ENCODE measurements around the gene IKZF2.

The IKZF2 gene

GRCh38 chr2:213002383-213002782 lies 149.0 kb downstream of the IKZF2 start:
- no peak for DNase-seq (ENCODE audit: low read depth, low spot score)

GRCh38 chr2:213001297-213001910 lies 150.0 kb downstream of the IKZF2 start:
- no peak for DNase-seq (ENCODE audit: low read depth, low spot score)

- no peak for DNase-seq (ENCODE audit: low read depth, low spot score)
Observed at GRCh38 chr2:212998626-212999359, 152.6 kb downstream of the IKZF2 start.

GRCh38 chr2:212997526-212998020 lies 153.8 kb downstream of the IKZF2 start:
- DNase-seq (ENCODE audit: low read depth, low spot score), result no peak

DNA sequence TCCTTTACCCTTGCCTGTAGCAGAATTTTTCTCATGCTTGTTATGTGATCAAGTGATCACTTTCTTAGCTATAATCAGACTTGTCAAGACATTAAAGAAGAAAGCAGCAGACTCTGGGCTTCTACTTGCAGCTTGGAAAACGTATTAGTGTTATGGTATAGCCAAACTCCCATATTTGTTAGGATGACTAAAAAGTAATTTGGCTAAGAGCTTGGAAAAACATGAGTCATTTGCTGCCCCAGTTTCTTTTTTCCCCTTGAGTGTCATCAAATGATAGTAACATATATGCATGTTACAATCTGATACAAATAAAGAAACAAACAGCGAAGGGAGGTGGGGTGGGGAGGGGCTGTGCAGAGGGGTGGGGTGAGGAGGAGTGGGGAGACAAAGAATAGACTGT lies 155.5 kb downstream of the IKZF2 start:
- DNase-seq (ENCODE audit: low read depth, low spot score), result no peak

- no peak for DNase-seq (ENCODE audit: low read depth, low spot score)
Observed at GRCh38 chr2:212994976-212995375, 156.4 kb downstream of the IKZF2 start.

DNA sequence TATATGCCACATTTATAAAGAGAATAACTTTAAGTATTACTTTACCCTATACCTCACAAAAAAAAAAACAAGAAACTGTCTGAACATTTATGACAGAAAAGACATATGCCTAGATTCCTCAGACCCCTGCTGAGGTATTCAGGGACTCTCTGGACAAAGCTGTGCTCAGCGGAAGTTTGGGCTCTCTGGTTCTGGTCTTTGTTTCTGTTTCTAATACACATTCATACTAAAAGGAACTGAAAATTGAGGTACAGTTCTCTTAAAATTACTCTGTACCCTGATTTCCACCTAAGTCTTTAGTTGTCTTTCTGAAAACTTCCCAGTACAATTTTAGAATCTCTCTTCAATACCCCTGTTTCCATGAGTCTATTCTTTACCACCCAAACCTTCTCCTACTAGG lies 160.3 kb downstream of the IKZF2 start:
- DNase-seq (ENCODE audit: low read depth, low spot score), result no peak

DNA sequence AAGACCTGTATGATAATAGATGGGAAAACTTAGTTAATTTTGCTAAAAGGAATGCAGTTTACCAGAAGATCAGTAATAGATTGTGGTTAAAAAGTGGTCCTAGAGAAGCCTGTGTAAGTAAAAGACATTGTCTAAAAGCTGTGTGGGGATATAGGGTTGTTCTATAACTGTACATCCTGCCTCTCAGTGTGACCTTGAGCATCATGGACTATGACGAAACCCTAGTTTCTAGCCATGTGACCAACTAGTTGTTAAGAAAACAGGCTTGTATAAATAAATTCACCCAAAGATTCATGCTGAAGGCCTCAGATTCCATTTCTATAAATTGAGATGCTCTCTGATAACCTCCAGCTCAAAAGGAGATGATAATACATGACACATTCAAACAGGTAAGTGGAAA lies 160.7 kb downstream of the IKZF2 start:
- no peak for DNase-seq (ENCODE audit: low read depth, low spot score)

- DNase-seq (ENCODE audit: low read depth, low spot score), result no peak
Observed at GRCh38 chr2:212987492-212987891, 163.9 kb downstream of the IKZF2 start.

- no peak for DNase-seq (ENCODE audit: low read depth, low spot score)
Observed at GRCh38 chr2:212984129-212984528, 167.3 kb downstream of the IKZF2 start.

DNA sequence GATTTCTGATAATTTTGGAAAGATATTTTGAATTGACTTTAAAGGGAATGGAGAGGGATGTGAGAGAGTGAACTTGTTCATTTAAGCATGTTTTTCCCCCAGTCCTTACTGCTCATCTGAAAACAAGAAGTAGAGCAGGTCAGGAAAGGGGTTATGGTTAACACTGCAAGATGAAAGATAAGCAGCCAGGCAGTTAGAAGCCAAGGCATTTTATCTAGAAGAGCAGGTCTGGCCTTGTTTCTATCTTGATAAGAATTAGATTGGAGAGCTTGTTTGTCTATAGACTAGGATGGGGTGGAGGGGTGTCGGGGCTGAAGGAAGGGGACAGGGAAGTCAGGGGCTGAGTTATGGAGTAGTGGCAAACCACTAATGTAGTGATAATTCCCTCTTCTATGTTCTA lies 171.6 kb downstream of the IKZF2 start:
- no peak for DNase-seq (ENCODE audit: low read depth, low spot score)

DNA sequence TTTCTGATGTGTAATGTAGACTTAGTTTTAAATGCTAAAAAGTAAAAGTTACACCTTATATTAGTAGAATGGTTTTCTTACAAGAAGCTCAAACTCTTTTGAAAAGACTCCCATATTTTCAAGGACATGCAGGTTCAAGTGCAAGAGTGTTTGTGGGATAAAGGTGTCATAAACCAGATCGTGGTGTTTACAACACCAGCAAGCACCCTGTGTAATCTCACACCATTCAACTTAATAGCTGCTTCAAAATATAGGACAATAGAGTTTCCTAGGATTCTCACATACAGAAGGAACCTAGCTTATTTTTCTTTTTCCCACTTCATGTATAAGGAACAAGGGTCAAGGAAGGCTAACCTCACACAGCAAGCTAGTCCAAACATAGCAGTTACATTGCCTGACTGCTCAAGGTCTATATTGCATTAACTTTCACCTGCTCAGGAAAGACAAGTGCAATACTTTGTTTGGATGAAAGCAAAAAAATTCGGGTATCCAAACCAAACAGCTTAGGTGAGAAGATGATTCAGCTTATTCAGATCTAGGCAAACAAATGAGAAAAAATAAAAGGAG lies 172.3 kb downstream of the IKZF2 start:
- no peak for DNase-seq (ENCODE audit: low read depth, low spot score)

- no peak for DNase-seq (ENCODE audit: low read depth, low spot score)
Observed at GRCh38 chr2:212977152-212977551, 174.3 kb downstream of the IKZF2 start.

- DNase-seq (ENCODE audit: low read depth, low spot score), result no peak
Observed at GRCh38 chr2:212975333-212975732, 176.1 kb downstream of the IKZF2 start.

DNA sequence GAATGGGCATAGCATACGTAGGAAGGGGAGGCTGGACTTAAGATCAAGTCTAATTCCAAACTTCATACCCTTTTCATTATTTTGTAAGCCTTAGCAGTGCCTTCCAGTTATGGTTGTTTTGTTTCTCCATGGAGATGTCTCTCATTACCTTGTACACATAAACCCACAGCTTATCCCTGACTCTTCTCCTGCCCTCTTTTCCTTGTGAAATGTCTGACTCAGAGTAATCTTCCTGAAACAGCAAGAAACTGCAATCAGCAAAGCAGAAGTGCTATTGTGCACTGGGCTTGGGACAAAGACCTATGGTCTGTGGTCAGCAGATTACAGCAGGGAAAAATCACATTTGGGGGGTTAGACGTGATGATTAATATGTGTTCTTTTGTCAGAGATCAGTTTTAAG lies 176.7 kb downstream of the IKZF2 start:
- peak; percentile 20 for DNase-seq (ENCODE audit: low read depth, low spot score)

GRCh38 chr2:212973347-212973746 lies 178.1 kb downstream of the IKZF2 start:
- no peak for DNase-seq (ENCODE audit: low read depth, low spot score)

GRCh38 chr2:212970132-212970531 lies 181.3 kb downstream of the IKZF2 start:
- DNase-seq (ENCODE audit: low read depth, low spot score), result no peak

DNA sequence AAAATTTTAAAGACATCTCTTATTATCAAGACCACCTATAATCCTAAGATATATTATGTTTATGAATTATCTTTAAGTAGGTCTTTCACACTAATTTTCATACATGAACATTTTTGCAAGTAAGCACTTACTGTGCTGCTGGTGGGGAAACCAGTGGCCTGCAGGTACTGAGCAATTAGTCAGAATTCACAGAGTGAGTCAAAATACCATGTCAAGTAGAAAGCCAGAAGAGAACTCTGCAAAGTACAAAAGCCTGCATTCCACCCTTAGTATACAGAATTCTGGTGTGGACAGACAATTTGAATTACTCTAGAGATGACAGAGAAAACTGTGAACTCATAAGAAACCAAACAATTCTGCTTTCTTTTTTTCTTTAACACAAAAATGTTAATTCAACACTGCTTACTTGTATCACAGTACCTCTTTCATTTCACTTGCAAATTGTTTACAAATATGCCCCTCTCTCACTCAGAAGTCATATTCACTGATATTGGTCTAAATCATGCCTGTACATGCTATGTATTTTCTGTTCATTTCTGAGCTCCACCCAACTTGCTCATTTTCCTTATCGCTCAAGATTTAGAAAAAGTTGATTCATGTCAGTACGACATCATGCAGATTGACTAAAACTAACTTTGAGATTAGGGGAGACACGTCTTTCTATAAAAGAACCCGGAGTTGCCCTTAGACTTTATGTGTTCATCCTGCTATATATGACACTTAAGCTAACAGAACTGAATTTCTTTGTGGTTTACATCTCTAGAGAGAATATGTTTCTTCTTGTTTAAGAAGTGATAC lies 182.9 kb downstream of the IKZF2 start:
- DNase-seq (ENCODE audit: low read depth, low spot score), result no peak

- no peak for DNase-seq (ENCODE audit: low read depth, low spot score)
Observed at GRCh38 chr2:212966884-212967283, 184.5 kb downstream of the IKZF2 start.

GRCh38 chr2:212962691-212963090 lies 188.7 kb downstream of the IKZF2 start:
- no peak for DNase-seq (ENCODE audit: low read depth, low spot score)

GRCh38 chr2:212961255-212961654 lies 190.2 kb downstream of the IKZF2 start:
- DNase-seq (ENCODE audit: low read depth, low spot score), result no peak

DNA sequence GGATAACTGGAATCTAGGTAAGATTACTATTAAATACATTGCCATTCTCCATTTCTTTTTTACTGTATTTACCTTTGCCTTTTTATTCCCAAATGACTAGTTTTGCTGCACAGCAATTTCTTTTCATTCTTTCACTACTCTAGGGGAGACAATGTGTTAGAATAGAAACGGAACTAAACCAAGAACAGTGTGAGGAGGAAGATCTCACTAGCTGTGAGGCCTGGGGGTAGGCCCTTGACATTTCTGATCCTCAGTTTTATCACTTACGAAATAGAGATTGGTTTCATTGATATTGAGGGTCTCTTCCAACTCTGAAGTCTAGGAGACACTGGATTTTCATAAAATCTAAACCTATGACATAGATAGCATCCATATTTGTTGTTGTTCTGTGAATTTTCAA lies 191.1 kb downstream of the IKZF2 start:
- no peak for DNase-seq (ENCODE audit: low read depth, low spot score)

Data from smooth muscle cell of the brain vasculature (primary cell).